ENCODE data around the gene KPNA6. TPM values are rescaled to one million over a fixed set of nuclear protein-coding genes. Genes with fewer than 3 reads are reported as not detected.
A peak's percentile ranks its signal among the peaks of the same experiment; 100 is the strongest.

KPNA6 gene
- total and polyA plus RNA-seq, 9 of the 15 experiments (the other 6 are each of a cell fraction or from before 2014, with no cell fraction given) = 20.1 to 54.6 (median 32.2) TPM

DNA sequence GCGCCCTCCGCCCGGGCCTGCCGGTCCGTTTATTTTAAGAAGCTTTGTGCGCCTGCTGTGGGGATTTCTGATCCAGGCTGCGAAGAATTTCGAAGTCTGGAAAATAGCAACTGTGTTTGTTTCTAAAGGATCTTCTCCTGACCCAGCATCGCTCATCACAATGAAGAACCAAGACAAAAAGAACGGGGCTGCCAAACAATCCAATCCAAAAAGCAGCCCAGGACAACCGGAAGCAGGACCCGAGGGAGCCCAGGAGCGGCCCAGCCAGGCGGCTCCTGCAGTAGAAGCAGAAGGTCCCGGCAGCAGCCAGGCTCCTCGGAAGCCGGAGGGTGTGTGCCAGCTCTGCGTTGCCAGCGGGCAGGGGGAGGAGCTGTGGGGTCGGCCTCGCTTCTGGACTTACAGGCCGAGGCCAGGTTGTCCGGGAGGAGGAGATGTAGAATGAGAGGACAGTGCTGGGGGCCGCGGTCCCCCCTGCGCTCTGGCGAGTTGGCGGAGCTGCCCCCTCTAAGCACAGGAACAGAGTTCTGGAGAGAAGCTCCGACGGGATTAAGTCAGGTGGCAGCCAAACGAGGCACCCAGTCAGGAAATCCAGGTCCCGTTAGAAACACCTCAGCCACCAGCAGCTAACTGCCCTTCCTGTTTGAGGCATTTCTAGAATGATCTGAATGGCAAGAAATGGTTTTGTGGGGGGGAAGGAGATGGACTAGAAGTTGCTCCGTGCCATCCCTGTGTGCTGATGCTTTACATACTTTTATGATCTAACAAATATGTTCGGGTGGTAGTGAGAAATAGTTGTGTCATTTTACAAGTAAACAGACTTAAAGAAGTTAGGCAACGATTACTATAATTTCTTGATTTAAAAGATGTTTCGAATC lies 72.6 kb downstream of the KPNA6 start (continued):
- 0 out of 2 replicates have a peak, but pooled peaks have one; percentile 8 for TF ChIP-seq SMC3 (conservative IDR thresholded peaks at IDR 0.05; ENCODE audit: insufficient read depth, low read depth, low read length)
- TF ChIP-seq, protein P1, sequence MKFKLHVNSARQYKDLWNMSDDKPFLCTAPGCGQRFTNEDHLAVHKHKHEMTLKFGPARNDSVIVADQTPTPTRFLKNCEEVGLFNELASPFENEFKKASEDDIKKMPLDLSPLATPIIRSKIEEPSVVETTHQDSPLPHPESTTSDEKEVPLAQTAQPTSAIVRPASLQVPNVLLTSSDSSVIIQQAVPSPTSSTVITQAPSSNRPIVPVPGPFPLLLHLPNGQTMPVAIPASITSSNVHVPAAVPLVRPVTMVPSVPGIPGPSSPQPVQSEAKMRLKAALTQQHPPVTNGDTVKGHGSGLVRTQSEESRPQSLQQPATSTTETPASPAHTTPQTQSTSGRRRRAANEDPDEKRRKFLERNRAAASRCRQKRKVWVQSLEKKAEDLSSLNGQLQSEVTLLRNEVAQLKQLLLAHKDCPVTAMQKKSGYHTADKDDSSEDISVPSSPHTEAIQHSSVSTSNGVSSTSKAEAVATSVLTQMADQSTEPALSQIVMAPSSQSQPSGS (CRISPR knock-in tag; IDR thresholded peaks at IDR 0.05) = no peak
- no peak for TF ChIP-seq CHD2 (IDR thresholded peaks at IDR 0.05; ENCODE audit: low read depth, low read length)
- TF ChIP-seq ZC3H4 (CRISPR knock-in tag; IDR thresholded peaks at IDR 0.05; ENCODE audit: borderline replicate concordance) = no peak
- TF ChIP-seq HDAC2 (IDR thresholded peaks at IDR 0.05) = no peak
- TF ChIP-seq EZH2 (IDR thresholded peaks at IDR 0.05; ENCODE audit: borderline replicate concordance, low read depth, low read length) = no peak
- no peak for TF ChIP-seq HNRNPH1 (optimal IDR thresholded peaks at IDR 0.05; ENCODE audit: low read depth, low read length)
- TF ChIP-seq, protein P2, sequence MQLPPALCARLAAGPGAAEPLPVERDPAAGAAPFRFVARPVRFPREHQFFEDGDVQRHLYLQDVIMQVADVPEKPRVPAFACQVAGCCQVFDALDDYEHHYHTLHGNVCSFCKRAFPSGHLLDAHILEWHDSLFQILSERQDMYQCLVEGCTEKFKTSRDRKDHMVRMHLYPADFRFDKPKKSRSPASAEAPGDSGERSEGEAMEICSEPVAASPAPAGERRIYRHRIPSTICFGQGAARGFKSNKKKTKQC (CRISPR knock-in tag; IDR thresholded peaks at IDR 0.05) = peak; percentile 43; the same call in 1 of the 2 replicates
- no peak for TF ChIP-seq ZNF263 (CRISPR knock-in tag; IDR thresholded peaks at IDR 0.05; ENCODE audit: borderline replicate concordance)
- TF ChIP-seq HDAC1 (IDR thresholded peaks at IDR 0.05) = no peak
- TF ChIP-seq TEAD1 (CRISPR knock-in tag; IDR thresholded peaks at IDR 0.05) = no peak
- TF ChIP-seq, protein P3, sequence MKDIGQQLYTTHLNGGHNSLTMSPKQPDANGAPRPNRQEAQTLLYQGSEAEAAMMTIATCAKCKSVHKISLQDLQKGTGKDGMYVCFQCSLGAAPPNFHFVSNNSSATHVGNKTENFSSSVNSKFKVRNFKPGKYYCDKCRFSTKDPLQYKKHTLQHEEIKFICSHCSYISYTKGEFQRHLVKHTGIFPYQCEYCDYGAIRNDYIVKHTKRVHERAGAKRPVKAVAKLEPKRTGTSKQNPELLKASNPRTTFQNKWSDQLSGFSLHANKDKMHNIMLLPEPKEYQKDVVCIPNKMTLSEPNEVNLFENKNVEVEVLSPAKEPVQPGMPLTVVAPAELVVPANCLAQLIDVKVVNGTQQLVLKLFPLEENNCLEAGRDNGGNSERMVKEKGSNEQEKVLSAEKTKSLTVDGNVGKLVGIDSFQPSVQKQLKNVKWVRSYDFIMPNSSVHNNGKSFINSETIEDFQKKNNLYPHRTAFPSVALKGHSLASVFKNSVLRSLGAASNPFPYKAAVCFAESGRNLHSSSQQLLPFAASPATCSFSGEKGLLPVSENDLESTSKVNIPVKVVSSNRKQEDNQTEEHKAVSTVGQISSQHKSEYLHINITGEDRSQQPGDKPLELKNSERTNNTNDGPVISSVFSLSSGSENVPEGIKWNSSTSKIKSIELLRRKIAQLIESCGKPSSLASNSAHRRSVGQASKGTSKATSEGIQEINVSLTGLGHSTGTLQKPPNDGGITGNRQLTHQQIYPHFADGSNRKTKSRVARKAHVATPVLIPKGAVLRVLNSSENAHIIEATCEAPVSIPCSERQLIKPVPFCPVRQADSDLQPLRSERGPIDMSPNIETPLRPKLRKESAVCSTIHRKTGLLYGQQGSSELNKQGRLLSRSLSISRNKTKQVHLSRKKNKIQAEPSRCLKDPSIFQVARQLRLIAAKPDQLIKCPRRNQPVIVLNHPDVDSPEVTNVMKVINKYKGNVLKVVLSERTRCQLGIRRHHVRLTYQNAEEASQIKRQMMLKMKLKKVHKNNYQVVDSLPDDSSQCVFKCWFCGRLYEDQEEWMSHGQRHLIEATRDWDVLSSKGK (CRISPR knock-in tag; IDR thresholded peaks at IDR 0.05) = no peak
- TF ChIP-seq FOXJ2 (tag; IDR thresholded peaks at IDR 0.05) = no peak; the same call in 1 of the 2 replicates
- TF ChIP-seq, protein P4, sequence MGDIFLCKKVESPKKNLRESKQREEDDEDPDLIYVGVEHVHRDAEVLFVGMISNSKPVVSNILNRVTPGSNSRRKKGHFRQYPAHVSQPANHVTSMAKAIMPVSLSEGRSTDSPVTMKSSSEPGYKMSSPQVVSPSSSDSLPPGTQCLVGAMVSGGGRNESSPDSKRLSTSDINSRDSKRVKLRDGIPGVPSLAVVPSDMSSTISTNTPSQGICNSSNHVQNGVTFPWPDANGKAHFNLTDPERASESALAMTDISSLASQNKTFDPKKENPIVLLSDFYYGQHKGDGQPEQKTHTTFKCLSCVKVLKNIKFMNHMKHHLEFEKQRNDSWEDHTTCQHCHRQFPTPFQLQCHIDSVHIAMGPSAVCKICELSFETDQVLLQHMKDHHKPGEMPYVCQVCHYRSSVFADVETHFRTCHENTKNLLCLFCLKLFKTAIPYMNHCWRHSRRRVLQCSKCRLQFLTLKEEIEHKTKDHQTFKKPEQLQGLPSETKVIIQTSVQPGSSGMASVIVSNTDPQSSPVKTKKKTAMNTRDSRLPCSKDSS (IDR thresholded peaks at IDR 0.05; ENCODE audit: low read depth, partially characterized antibody) = no peak
- no peak for TF ChIP-seq ZNF717 (CRISPR knock-in tag; IDR thresholded peaks at IDR 0.05)
- no peak for TF ChIP-seq ZNF143 (CRISPR knock-in tag; IDR thresholded peaks at IDR 0.05)
- no peak for TF ChIP-seq EP300 (IDR thresholded peaks at IDR 0.05; ENCODE audit: low read length)
- no peak for TF ChIP-seq MECOM (CRISPR knock-in tag; IDR thresholded peaks at IDR 0.05)
- TF ChIP-seq TBP (optimal IDR thresholded peaks at IDR 0.05; ENCODE audit: low read depth, low read length) = no peak
- TF ChIP-seq ZSCAN29 (IDR thresholded peaks at IDR 0.05) = no peak
- no peak for TF ChIP-seq STAT5B (CRISPR knock-in tag; IDR thresholded peaks at IDR 0.05)
- TF ChIP-seq NCOA1 (IDR thresholded peaks at IDR 0.05; ENCODE audit: low read depth) = no peak
- no peak for TF ChIP-seq ZNF354B (CRISPR knock-in tag; IDR thresholded peaks at IDR 0.05)
